HG02981 (cell line): ENCODE results near the gene KRTAP5-5.
"Not testable (repeated sequence)": the region's sequence is repeated elsewhere in the genome, so short reads cannot be mapped to it uniquely, and the experiment has no call there.

ENCODE experiments used
- ATAC-seq: cut with Tn5 transposase; IDR thresholded peaks from one replicate; pipeline ENCODE4 v1.9.1; 2021; ENCODE audit warnings: mild to moderate bottlenecking, moderate library complexity; ENCODE audit not compliant: unreplicated experiment

KRTAP5-5 gene

GRCh38 chr11:1640076-1640946 lies 10.7 kb downstream of the KRTAP5-5 start:
- no peak for ATAC-seq

GRCh38 chr11:1641096-1641495 lies 11.5 kb downstream of the KRTAP5-5 start:
- no peak for ATAC-seq

- ATAC-seq, result no peak
These were observed 12.9 kb downstream of the KRTAP5-5 start for GRCh38 chr11:1642288-1643145.

DNA sequence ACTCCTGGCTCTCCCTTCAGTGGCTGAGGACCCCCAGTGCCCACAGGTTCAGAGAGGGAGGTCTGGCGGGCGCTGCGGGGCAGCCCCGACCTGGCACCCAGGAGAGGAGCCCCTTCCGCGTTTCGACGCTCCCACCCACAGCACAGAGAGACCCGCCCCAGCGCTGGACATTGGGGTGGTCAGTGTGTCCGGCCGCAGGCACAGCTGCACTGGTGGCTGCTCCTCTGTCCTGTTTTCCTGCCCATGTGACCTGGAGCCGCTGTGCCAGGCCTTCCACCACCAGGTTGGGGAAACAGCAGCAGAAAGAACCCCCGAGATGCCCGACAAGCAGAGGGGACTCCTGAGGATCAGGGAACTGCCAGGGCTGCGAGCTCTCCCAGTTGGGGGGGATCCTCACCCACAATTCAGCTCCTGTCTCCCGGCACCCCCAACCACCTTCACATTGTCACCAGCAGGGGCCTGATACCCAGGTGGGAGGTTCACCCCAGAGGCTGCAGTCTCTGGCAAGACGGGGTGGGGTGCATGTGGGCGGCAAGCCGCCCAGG lies 13.6 kb downstream of the KRTAP5-5 start:
- no peak for ATAC-seq

DNA sequence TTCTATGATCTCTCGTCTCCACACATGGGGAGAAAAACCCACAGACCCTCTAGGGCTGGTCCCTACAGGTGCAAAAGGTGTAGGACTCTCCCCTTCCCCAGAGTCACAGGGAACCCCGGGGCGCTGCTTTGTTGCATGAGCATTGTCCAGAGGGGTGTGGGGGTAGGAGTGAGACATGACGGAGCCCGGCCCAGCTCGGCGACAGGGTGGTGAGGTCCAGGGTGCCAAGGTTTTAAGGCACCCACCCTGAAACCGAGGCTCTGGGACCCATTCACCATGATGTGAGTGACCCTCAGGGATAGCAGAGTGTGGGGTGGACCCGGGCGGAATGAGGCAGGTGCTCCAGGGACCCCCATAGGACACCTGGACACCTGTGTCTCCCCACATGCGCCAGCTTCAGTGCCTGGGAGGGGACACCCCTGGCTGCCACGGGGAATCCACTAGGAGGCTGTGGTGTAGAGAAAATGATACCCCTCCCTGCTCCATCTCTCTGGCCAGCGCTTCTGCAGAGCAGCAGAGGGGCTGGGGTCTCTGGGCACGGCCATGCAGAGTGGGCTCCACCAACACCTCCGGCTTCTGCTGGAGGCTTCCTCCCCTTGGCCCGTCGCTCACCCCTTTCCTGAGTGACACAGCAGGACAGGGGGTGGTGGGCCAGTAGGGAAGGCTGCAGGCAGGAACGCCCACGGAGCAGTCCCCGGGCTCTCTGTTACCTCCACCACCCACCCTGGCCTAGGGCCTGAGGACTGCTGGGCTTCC lies 15.2 kb downstream of the KRTAP5-5 start:
- no peak for ATAC-seq

GRCh38 chr11:1645357-1645821 lies 15.8 kb downstream of the KRTAP5-5 start:
- no peak for ATAC-seq

DNA sequence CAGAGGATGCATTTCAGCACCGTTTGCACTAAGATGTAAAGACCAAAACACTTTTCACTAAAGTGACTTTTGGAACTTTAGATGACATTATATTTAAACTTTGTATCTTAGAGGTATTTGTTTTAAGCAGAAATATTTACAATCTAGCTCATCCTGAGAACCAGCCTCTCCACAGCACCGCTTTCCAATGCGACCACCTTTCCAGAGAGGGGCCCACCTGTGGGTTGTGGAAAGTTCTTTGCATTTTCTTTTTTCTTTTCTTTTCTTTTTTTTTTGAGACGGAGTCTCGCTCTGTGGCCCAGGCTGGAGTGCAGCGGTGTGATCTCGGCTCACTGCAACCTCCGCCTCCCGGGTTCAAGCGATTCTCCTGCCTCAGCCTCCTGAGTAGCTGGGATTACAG lies 17.0 kb downstream of the KRTAP5-5 start:
- not testable (repeated sequence) for ATAC-seq

- no peak for ATAC-seq
These were observed 18.5 kb downstream of the KRTAP5-5 start for GRCh38 chr11:1647901-1648652.

- ATAC-seq, result no peak
These were observed 19.3 kb downstream of the KRTAP5-5 start for GRCh38 chr11:1648653-1649420.

DNA sequence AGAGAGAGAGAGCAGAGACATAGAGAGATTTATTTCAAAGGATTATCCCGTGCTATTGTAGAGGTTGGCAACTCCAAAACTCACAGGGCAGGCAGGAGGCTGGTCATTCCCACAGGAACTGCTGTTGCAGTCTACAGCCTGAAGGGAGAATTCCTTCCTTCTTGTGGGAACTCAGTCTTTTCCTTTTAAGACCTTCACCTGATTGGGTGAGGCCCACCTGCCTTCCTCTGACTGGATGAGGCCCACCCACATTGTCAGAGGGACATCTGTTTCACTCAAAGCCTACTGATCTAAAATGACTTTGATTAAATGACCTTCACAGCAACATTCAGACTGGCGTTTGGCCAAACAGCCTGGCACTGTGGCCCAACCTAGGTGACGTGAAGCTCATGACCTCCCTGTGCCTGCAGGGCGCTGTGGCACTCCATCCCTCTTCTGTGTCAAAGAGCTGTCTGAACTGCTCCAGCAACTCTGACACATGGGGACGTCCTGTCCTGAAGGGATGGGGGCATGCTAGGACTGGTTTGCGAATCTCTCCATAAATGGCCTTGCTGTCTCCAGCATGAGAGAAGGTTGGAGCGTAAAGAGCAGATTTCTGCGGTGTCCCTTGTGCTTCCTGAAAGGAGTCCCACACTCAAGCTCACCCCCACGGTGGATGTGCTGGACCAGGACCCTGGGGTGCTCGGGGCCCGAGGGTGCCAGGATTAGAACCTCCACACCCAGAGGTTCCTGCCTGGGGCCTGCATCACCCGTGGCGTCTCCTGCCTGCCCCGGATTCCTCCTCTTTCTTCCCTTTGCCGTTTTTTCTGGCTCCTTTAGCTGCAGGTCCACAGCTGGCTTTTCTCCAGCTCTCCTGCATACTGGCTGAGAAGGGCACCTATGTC lies 20.7 kb downstream of the KRTAP5-5 start:
- ATAC-seq, result no peak

- no peak for ATAC-seq
These were observed 21.3 kb downstream of the KRTAP5-5 start for GRCh38 chr11:1650918-1651262.

- ATAC-seq, result no peak
These were observed 21.9 kb downstream of the KRTAP5-5 start for GRCh38 chr11:1651411-1651980.

- ATAC-seq, result no peak
These were observed 22.5 kb downstream of the KRTAP5-5 start for GRCh38 chr11:1652026-1652425.

GRCh38 chr11:1652442-1652770 lies 22.8 kb downstream of the KRTAP5-5 start:
- no peak for ATAC-seq

GRCh38 chr11:1652771-1653540 lies 23.4 kb downstream of the KRTAP5-5 start:
- ATAC-seq, result no peak

DNA sequence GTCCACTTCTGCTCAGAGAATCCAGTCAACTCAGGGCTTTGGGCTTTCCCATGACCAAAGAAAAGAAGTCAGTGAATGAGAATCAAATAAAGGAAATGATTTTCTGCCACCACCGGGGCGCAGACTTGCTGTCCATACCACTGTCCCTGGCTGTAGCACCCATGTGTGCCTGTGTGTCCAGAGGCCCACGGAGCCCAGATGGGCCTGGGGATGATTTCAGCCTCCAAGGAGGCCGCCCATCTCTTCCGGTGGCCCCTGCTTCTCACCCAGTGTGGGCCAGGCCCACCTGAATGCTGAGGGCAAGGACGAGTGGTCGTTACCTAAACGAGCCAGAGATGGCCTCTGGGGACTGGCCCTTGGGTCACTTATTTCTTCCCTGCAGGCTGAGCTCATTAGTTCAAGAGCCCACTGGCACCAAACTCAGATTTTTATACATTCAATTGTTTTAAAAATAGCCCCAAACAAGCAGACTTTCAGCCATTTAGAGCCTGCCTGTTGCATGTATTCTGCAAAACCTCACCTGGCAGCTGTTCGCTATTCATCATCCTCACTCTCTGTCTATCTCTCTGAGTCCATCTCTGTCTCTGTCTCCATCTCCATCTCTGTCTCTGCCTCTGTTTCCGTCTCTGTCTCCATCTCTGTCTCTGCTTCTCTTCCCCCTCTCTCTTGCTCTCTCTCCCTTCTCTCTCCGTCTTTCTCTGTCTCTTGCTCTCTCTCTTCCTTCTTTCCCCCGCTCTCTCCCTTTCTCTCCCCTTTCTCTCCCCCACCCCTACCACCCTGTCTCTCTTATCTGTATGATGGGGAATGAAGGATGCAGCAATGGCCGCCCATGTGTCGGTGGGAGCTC lies 24.2 kb downstream of the KRTAP5-5 start:
- ATAC-seq, result no peak
